Cortex of kidney (tissue), 1 donor: ENCODE data around the gene NHS.
"Not testable (repeated sequence)": the region's sequence is repeated elsewhere in the genome, so short reads cannot be mapped to it uniquely, and the experiment has no call there.

ENCODE experiments used
- DNase-seq: peaks from one replicate; lab custom pipeline; 2025; lab: John Stamatoyannopoulos, UW

The NHS gene

GRCh38 chrX:17549107-17549651 is 174.2 kb downstream of the NHS start:
- DNase-seq: no peak

GRCh38 chrX:17550011-17550410 is 175.0 kb downstream of the NHS start:
- no peak for DNase-seq

GRCh38 chrX:17552044-17552650 is 177.1 kb downstream of the NHS start:
- DNase-seq: no peak

- no peak for DNase-seq
These were observed 178.5 kb downstream of the NHS start for GRCh38 chrX:17553469-17553868.

- no peak for DNase-seq
These were observed 179.0 kb downstream of the NHS start for GRCh38 chrX:17553961-17554482.

- DNase-seq: no peak
These were observed 179.9 kb downstream of the NHS start for GRCh38 chrX:17554914-17555313.

GRCh38 chrX:17555846-17556245 is 180.8 kb downstream of the NHS start:
- DNase-seq: no peak

GRCh38 chrX:17559728-17560379 is 184.9 kb downstream of the NHS start:
- DNase-seq: no peak

GRCh38 chrX:17560385-17560784 is 185.4 kb downstream of the NHS start:
- no peak for DNase-seq

- DNase-seq: no peak
These were observed 188.1 kb downstream of the NHS start for GRCh38 chrX:17563076-17563475.

GRCh38 chrX:17563515-17563914 is 188.5 kb downstream of the NHS start:
- DNase-seq: no peak

- no peak for DNase-seq
These were observed 189.8 kb downstream of the NHS start for GRCh38 chrX:17564689-17565409.

- DNase-seq: no peak
These were observed 191.7 kb downstream of the NHS start for GRCh38 chrX:17566740-17567139.

- DNase-seq: no peak
These were observed 192.2 kb downstream of the NHS start for GRCh38 chrX:17567187-17567586.

- DNase-seq: no peak
These were observed 192.8 kb downstream of the NHS start for GRCh38 chrX:17567821-17568220.

GRCh38 chrX:17568804-17569203 is 193.8 kb downstream of the NHS start:
- not testable (repeated sequence) for DNase-seq

GRCh38 chrX:17579026-17579425 is 204.0 kb downstream of the NHS start:
- DNase-seq: no peak

- DNase-seq: no peak
These were observed 205.6 kb downstream of the NHS start for GRCh38 chrX:17580539-17581152.

GRCh38 chrX:17581641-17582040 is 206.6 kb downstream of the NHS start:
- no peak for DNase-seq

GRCh38 chrX:17584248-17584681 is 209.3 kb downstream of the NHS start:
- no peak for DNase-seq

- no peak for DNase-seq
These were observed 210.0 kb downstream of the NHS start for GRCh38 chrX:17585006-17585405.

GRCh38 chrX:17587366-17587765 is 212.4 kb downstream of the NHS start:
- no peak for DNase-seq
